MM.1S (cell line): Measurements from ENCODE around the gene RPL32.

Source experiments
- CTCF ChIP-seq: fragments of 300-600 bp; sonication (generic); IDR thresholded peaks from 2 replicates; pipeline ENCODE4 v1.5.1; 2016; ENCODE audit warnings: antibody characterized with exemption, low read length, mixed read lengths
- EZH2 ChIP-seq: fragments of 300-600 bp; sonication (generic); optimal IDR thresholded peaks from 2 replicates; pipeline ENCODE3; 2017; ENCODE audit warnings: low read depth, mild to moderate bottlenecking, antibody characterized with exemption, low read length, mixed read lengths
- EZH2phosphoT487 ChIP-seq: fragments of 300-600 bp; sonication (generic); IDR thresholded peaks from 2 replicates; pipeline ENCODE4 v1.6.1; 2018; ENCODE audit warnings: antibody characterized with exemption, low read length

DNA sequence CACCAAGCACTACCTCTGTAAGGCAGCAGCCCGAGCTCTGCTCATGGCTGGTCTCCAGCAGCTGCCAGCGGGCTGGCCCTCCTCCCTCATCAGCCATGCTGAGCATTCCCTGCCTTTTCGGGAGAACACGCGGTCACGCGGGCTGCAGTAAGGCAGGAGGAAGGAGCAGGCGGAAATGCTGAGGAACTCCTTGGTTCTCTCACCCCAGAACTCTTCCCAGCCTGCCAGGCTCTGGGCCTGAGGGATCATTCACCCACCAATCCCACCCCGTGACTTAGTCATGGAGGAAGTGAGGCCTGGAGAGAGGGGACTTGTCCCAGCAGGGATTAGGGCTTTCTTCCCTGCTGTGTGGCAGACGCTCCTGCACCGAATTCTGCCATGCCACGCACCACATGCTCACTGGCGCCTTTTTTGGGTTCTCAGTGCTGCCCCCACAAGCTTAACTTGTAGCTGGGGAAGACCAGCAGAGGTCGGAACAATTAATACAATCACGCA, 42.9 kb upstream of the RPL32 start:
- TF ChIP-seq CTCF (no peak), EZH2 (no peak), EZH2phosphoT487 (no peak)
